HUES48 (cell line): ENCODE results near the gene PGS1.

Experiments used
- H3K27ac ChIP-seq: one replicate; pipeline ENCODE4 v1.7.0; 2013; ENCODE audit warnings: low read depth, low read length, inconsistent platforms
- H3K27me3 ChIP-seq: 2 replicates; pipeline ENCODE4 v1.6.1; 2013; ENCODE audit warnings: mild to moderate bottlenecking, low read length; ENCODE audit not compliant: control insufficient read depth, insufficient read depth
- H3K36me3 ChIP-seq: 2 replicates; pipeline ENCODE4 v1.6.1; 2013; ENCODE audit warnings: low read length; ENCODE audit not compliant: control insufficient read depth, insufficient read depth
- H3K4me1 ChIP-seq: 2 replicates; pipeline ENCODE4 v1.6.1; 2013; ENCODE audit warnings: mild to moderate bottlenecking, low read length; ENCODE audit not compliant: control insufficient read depth, insufficient read depth
- H3K4me3 ChIP-seq: 2 replicates; pipeline ENCODE4 v1.5.1; 2013; ENCODE audit warnings: mild to moderate bottlenecking, low read depth, low read length
- H3K9ac ChIP-seq: 2 replicates; pipeline ENCODE4 v1.6.1; 2013; ENCODE audit warnings: mild to moderate bottlenecking, low read depth, low read length, moderate library complexity
- H3K9me3 ChIP-seq: 2 replicates; pipeline ENCODE4 v1.6.1; 2013; ENCODE audit warnings: low read length; ENCODE audit not compliant: control insufficient read depth, insufficient read depth

PGS1 gene

DNA sequence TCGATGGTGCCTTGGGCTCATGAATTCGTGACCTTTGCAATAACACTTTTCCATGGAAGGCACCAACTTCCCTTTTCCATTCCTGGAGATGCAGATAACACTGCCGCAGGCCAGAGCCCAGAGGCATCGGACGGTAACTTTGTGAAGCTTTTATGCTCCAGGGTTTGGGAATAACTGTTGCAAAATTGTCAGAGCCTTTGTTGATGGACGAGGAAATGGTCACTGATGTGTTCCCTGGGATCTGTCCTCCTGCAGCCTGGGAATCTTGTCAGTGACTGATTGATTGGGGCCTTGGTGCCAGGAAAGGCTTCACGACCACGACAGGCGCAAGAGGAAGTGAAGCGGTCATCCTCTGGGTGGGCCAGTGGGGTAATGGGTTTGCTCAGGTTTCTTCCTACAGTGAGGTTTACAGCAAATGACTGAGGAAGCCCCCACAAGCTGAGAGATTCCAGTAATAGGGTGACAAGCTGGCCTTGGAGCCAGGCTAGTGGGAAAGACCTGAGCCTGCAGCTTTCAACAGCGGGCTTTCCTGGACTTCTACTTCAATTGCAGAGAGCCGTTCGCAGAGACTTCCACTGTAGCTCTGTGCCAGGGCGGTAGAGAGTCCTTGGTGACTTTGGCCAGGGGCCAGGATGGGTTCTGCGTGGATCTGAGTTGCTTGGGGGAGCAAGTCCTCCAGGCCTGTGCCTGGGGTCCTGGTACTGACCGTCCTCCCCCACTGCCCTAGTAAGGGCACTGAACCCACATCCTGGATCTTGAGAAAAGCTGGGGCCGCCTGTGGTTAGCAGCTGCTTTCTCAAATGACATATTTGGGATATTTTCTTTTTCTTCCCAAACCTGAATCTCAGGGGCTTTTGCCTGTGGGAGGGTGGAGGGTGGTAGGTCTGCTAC is 37.6 kb downstream of the PGS1 start:
- Histone ChIP-seq H3K36me3 (peaks cover 73% of the 10 kb centered on the region), H3K4me3 (no peak overlapping the region), H3K27ac (no peak overlapping the region), H3K27me3 (no peaks in the 10 kb centered on the region), H3K4me1 (no peaks in the 10 kb centered on the region), H3K9me3 (no peaks in the 10 kb centered on the region), H3K9ac (no peak overlapping the region)

DNA sequence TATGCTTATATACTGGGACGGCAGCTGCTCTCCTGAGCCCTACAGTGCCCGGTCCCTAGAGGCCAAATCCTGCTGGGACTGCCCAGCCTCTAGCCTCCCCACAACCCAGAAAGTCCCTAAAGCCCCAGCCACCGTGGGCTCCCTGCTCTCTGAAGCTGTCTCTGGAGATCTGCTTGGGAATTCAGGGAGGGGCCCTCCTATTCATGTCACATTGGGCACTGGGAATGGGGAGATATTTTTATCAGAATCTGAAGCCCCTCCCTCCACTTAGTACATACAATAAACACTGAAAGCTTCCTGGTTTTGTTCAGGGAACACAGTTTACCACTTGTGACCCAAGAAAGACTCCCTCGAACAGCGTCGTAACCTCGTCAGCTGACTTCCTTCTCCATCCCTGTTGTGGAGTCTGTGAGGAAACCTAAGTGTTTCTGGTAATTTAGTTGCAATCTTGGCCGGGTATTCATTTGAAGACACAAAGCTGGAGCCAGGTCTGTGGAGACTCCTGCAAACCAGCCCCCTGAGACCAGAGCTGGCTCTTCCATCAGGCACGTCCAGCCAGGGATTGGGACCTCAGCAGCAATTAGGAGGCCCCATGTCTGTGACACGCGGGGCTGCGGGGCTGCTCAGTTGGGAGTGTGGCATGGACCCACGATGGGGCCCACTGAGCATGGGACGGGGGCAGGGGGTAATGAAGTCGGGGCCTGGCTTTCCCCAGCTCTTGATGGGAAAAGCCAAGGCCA is 38.5 kb downstream of the PGS1 start:
- Histone ChIP-seq H3K36me3 (peaks cover 73% of the 10 kb centered on the region), H3K27me3 (no peaks in the 10 kb centered on the region), H3K27ac (no peak overlapping the region), H3K4me1 (no peaks in the 10 kb centered on the region), H3K9ac (no peak overlapping the region), H3K9me3 (no peaks in the 10 kb centered on the region), H3K4me3 (no peak overlapping the region)

DNA sequence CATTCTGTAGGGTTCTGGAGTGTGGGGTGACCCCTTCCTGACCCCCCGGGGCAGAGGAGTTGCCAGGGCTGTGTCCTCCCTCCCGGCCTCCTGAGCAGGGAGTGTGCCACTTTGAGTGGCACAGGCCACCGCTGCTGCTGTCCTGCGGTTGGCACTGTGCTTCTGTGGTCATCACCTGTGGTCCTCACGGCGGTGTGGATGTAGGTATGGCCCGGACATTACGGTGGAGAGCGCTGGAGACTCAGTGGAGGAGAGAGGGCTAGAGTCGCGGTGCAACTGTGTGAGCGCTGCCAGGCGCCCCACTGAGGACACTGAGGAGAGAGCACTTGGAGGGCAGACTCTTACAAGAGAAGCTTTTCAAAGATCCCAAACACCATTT is 39.1 kb downstream of the PGS1 start:
- no peak overlapping the region for H3K9ac ChIP-seq
- peaks cover 76% of the 10 kb centered on the region for H3K36me3 ChIP-seq

DNA sequence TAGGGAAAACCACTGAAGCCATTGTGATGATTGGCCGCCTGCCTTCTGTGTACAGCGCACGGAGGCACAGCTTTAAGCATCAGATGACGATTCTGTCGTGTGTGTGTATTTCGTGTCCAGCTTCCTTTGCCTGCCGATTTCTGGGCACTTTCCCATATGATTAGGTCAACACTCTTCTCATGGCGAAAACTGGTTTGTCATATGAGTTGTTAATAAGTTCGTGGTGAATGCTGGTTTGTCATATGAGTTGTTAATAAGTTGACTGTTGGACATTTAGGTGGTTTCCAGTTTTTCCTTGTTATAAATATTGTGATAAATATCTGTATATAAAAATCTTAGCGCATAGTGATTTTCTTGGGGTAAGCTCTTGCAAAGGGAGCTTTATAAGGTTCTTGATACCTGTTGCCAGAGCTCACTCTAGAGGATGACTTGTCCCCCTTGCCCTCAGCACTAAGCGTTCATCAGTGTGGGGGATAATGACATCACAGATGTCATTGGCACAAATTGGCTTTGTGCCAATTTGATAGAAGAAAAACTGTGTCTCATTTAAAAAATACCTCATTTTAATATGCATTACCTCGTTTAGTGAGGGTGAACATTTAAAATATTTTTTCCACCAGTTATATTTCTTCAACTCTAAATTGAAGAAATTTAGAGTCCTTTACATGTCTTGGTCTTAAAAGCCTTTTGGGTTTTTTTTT is 40.0 kb downstream of the PGS1 start:
- no peaks in the 10 kb centered on the region for H3K27me3 ChIP-seq
- H3K9ac ChIP-seq: no peak overlapping the region
- no peak overlapping the region for H3K4me3 ChIP-seq
- peaks cover 75% of the 10 kb centered on the region for H3K36me3 ChIP-seq
- H3K9me3 ChIP-seq: no peaks in the 10 kb centered on the region
- H3K27ac ChIP-seq: no peak overlapping the region
- H3K4me1 ChIP-seq: peaks cover 4% of the 10 kb centered on the region; the same call in 1 of the 2 replicates

More for the DNA sequence above, 39.1 kb downstream of the PGS1 start:
- Histone ChIP-seq H3K27ac (no peak overlapping the region), H3K27me3 (no peaks in the 10 kb centered on the region), H3K4me1 (peaks cover 4% of the 10 kb centered on the region; the same call in 1 of the 2 replicates), H3K4me3 (no peak overlapping the region), H3K9me3 (no peaks in the 10 kb centered on the region)

DNA sequence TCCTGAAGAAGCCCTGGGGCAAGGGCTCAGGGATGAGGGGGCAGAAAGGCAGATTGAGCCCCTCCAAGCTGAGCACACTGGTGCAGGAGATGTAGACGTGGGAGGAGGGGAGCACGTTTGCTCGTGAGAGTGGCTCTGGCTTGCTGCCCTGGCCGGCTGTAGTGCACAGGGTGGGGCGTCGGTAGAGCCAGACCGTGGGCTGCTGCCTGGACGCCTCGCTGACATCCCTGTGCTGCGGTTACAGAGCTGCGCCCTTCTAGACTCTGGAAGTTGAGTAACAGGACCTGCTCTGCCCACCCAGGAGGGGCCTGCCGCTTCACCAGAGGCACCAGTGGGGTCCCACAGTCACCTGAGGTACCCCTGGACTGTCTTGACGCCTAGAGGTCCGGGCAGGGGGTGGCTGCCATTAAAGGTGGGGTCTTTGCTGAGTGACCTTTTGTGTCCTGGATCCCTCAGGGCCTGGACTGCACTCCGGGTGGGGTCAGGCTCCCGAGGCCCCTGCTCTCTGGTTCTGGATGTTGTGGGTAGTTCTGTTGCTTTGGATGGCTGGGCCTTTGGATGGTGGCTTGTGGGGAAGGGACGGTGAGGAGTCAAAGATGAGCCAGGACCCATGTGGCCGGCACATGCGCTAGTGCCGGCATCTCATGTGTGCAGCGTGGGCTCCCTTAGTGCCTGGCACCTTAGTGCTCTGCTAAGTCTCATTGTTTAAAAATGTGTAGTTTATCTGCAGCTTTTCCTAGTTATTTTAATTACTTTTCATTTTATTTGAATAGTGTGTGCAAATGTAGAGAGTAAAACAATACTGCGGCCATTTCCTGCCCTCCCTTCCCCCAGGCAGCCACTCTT is 41.7 kb downstream of the PGS1 start:
- Histone ChIP-seq H3K9ac (no peak overlapping the region), H3K27ac (peak overlapping the region; percentile 60), H3K9me3 (no peaks in the 10 kb centered on the region), H3K4me1 (peaks cover 4% of the 10 kb centered on the region; the same call in 1 of the 2 replicates), H3K27me3 (no peaks in the 10 kb centered on the region), H3K36me3 (peaks cover 75% of the 10 kb centered on the region), H3K4me3 (no peak overlapping the region)

DNA sequence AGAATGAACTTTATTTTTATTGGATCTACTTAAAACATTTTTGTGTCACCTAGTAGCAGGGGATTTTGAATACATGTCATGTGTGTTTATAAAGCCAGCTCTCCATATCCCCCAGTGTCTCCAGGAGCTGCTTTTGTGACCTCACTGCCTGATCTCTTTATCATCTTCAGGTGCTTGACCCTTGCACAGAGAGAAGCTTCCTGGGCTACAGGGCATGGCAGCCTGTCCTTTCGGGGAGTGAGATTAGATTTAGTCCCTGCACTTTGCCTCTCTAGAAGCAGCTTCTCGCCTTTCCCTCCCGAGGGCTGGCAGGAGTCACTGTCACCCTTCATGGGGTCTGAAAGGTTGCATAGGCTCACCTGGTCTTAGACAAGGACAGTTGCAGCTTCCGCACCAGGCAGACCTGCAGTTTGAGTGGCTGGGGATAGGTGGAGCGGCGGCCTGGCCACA is 42.7 kb downstream of the PGS1 start:
- Histone ChIP-seq H3K9ac (no peak overlapping the region), H3K4me3 (no peak overlapping the region), H3K27me3 (no peaks in the 10 kb centered on the region), H3K9me3 (no peaks in the 10 kb centered on the region), H3K4me1 (peaks cover 4% of the 10 kb centered on the region; the same call in 1 of the 2 replicates), H3K27ac (peak overlapping the region; percentile 80), H3K36me3 (peaks cover 75% of the 10 kb centered on the region)

DNA sequence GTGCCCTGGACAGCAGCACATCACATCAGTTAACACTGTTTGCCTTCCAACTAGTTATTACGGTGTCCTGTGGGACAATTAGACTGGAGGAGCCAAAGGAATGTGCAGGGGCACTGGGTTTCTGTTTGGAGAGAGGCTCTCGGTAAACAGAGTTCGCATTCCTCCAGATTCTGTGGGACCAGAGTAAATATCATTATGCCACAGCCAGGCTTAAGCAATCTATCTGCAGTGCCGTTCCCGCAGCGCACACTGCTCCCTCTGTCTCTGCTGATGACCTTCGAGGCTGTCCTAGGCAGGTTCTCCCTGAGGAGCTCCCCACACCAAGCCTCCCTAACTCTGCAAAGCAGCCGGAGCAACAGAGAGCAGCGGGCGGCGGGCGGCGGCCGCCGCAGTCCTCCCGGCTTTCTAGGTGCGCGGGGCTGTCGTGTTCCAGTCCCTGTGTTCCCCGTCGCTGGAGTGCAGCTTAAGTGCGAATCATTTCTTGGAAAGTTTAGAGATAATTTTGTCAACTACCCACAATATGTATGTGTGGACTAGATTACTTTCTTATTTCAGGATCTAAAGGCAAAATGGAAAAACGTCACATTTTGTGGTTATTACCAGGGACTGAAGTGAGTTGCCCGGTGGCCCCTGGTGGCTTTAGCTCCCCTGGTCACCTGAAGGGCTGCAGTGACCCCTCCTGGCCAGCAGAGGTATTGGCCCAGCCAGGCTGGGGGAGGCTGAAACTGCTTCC is 43.3 kb downstream of the PGS1 start:
- H3K4me1 ChIP-seq: peaks cover 4% of the 10 kb centered on the region; the same call in 1 of the 2 replicates
- H3K4me3 ChIP-seq: no peak overlapping the region
- no peaks in the 10 kb centered on the region for H3K27me3 ChIP-seq
- peaks cover 75% of the 10 kb centered on the region for H3K36me3 ChIP-seq
- no peaks in the 10 kb centered on the region for H3K9me3 ChIP-seq
- H3K9ac ChIP-seq: no peak overlapping the region
- H3K27ac ChIP-seq: peak overlapping the region; percentile 80

DNA sequence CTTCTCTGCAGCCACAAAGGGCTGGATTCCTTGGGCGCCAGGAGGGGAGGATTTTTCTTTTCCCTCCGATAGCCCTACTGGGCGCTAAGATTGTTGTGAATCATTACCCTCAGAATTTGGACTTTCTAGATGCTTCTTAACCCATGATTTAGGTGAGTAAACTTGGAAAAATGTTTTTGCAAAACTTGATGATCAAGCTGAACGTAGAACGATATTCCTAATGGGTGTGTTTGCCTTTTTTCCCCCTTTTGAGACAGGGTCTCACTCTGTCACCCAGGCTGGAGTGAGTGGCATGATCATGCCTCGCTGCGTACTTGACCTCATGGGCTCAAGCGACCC is 43.8 kb downstream of the PGS1 start:
- Histone ChIP-seq H3K4me1 (peaks cover 4% of the 10 kb centered on the region; the same call in 1 of the 2 replicates), H3K36me3 (peaks cover 75% of the 10 kb centered on the region), H3K4me3 (no peak overlapping the region), H3K9me3 (no peaks in the 10 kb centered on the region), H3K27me3 (no peaks in the 10 kb centered on the region), H3K9ac (no peak overlapping the region), H3K27ac (no peak overlapping the region)

DNA sequence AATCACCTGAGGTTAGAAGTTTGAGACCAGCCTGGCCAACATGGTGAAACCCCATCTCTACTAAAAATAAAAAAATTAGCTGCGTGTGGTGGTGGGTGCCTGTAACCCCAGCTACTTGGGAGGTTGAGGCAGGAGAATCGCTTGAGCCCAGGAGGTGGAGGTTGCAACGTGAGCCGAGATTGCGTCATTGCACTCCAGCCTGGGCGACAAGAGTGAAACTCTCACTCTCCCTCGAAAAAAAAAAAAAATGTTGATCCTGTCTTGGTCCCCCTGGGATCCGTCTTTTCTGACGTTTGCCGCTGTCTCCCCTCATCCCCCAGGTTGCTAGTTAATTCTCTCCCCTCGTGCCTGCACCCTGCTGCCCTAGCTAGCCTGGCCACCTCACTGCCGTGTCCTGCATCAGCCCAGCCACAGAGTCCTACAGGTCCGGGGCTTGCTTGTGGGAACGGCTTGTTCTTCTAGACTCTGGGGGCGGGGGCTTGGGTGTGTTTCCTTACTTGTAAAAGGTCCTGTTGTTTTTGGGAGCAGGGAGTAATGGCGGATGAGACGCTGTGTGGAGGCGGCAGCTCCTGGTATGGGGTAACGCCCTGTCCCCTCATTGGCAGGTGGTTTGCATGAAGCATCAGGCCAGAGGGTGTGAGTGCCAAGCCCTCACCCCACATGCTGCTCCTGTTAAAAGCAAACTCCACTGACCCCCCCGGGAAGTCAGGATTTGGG is 44.6 kb downstream of the PGS1 start:
- H3K36me3 ChIP-seq: peaks cover 74% of the 10 kb centered on the region
- H3K9ac ChIP-seq: no peak overlapping the region
- H3K27me3 ChIP-seq: no peaks in the 10 kb centered on the region
- H3K4me3 ChIP-seq: no peak overlapping the region
- H3K4me1 ChIP-seq: peaks cover 4% of the 10 kb centered on the region; the same call in 1 of the 2 replicates
- H3K9me3 ChIP-seq: no peaks in the 10 kb centered on the region
- no peak overlapping the region for H3K27ac ChIP-seq
